IPS-15b (cell line): ENCODE measurements around the gene NRIP2.
A peak's percentile ranks its signal among the peaks of the same experiment; 100 is the strongest.

Experiments used
- H3K27me3 ChIP-seq: one replicate; pipeline ENCODE4 v1.6.1; 2013; ENCODE audit warnings: low read length; ENCODE audit not compliant: control insufficient read depth, insufficient read depth
- H3K36me3 ChIP-seq: one replicate; pipeline ENCODE4 v1.6.1; 2013; ENCODE audit warnings: low read length; ENCODE audit not compliant: control insufficient read depth, insufficient read depth
- H3K4me1 ChIP-seq: one replicate; pipeline ENCODE4 v1.6.1; 2013; ENCODE audit warnings: mild to moderate bottlenecking, low read length; ENCODE audit not compliant: control insufficient read depth, insufficient read depth
- H3K4me3 ChIP-seq: one replicate; pipeline ENCODE4 v1.5.1; 2013; ENCODE audit warnings: low read depth, low read length
- H3K9ac ChIP-seq: one replicate; pipeline ENCODE4 v1.6.1; 2013; ENCODE audit warnings: low read depth, mild to moderate bottlenecking, low read length
- H3K9me3 ChIP-seq: one replicate; pipeline ENCODE4 v1.6.1; 2013; ENCODE audit warnings: mild to moderate bottlenecking, low read length; ENCODE audit not compliant: control insufficient read depth, insufficient read depth

Gene NRIP2

GRCh38 chr12:2801044-2801783 lies 33.6 kb downstream of the NRIP2 start:
- H3K36me3 ChIP-seq = peaks cover 64% of the 10 kb centered on the region
- H3K4me3 ChIP-seq = no peak overlapping the region
- no peak overlapping the region for H3K9ac ChIP-seq
- no peaks in the 10 kb centered on the region for H3K27me3 ChIP-seq
- no peaks in the 10 kb centered on the region for H3K4me1 ChIP-seq
- no peaks in the 10 kb centered on the region for H3K9me3 ChIP-seq

GRCh38 chr12:2800046-2800570 lies 34.7 kb downstream of the NRIP2 start:
- Histone ChIP-seq H3K4me3 (no peak overlapping the region), H3K27me3 (no peaks in the 10 kb centered on the region), H3K4me1 (no peaks in the 10 kb centered on the region), H3K9me3 (no peaks in the 10 kb centered on the region), H3K9ac (no peak overlapping the region), H3K36me3 (peaks cover 64% of the 10 kb centered on the region)

- no peaks in the 10 kb centered on the region for H3K27me3 ChIP-seq
- H3K9me3 ChIP-seq = no peaks in the 10 kb centered on the region
- H3K4me1 ChIP-seq = no peaks in the 10 kb centered on the region
- H3K4me3 ChIP-seq = no peak overlapping the region
- H3K36me3 ChIP-seq = peaks cover 48% of the 10 kb centered on the region
- no peak overlapping the region for H3K9ac ChIP-seq
Measured at GRCh38 chr12:2797721-2798418, 37.0 kb downstream of the NRIP2 start.

GRCh38 chr12:2796187-2796666 lies 38.6 kb downstream of the NRIP2 start:
- Histone ChIP-seq H3K4me1 (no peaks in the 10 kb centered on the region), H3K9me3 (no peaks in the 10 kb centered on the region), H3K36me3 (peaks cover 39% of the 10 kb centered on the region), H3K27me3 (peaks cover 4% of the 10 kb centered on the region), H3K4me3 (peak overlapping the region; percentile 94), H3K9ac (peak overlapping the region; percentile 60)

- H3K9me3 ChIP-seq = no peaks in the 10 kb centered on the region
- H3K4me1 ChIP-seq = no peaks in the 10 kb centered on the region
- peak overlapping the region; percentile 94 for H3K4me3 ChIP-seq
- H3K36me3 ChIP-seq = peaks cover 33% of the 10 kb centered on the region
- H3K9ac ChIP-seq = peak overlapping the region; percentile 60
- peaks cover 4% of the 10 kb centered on the region for H3K27me3 ChIP-seq
Measured at GRCh38 chr12:2795291-2796186, 39.3 kb downstream of the NRIP2 start.

- no peaks in the 10 kb centered on the region for H3K9me3 ChIP-seq
- peaks cover 4% of the 10 kb centered on the region for H3K27me3 ChIP-seq
- H3K4me3 ChIP-seq = peak within 1 kb of the TSS; percentile 94
- peak within 1 kb of the TSS; percentile 73 for H3K9ac ChIP-seq
- H3K4me1 ChIP-seq = no peaks in the 10 kb centered on the region
- peaks cover 25% of the 10 kb centered on the region for H3K36me3 ChIP-seq
Measured at GRCh38 chr12:2794736-2795289, 40.0 kb downstream of the NRIP2 start, which contains the start of gene FKBP4. Gene FKBP4 (plus strand): TSS chr12:2794970. CDS start chr12:2795140, 170 bp downstream.

- peak overlapping the region; percentile 73 for H3K9ac ChIP-seq
- H3K4me1 ChIP-seq = no peaks in the 10 kb centered on the region
- no peaks in the 10 kb centered on the region for H3K9me3 ChIP-seq
- peak overlapping the region; percentile 66 for H3K4me3 ChIP-seq
- peaks cover 4% of the 10 kb centered on the region for H3K27me3 ChIP-seq
- peaks cover 20% of the 10 kb centered on the region for H3K36me3 ChIP-seq
Measured at GRCh38 chr12:2794191-2794735, 40.6 kb downstream of the NRIP2 start.

- peaks cover 4% of the 10 kb centered on the region for H3K27me3 ChIP-seq
- peaks cover 13% of the 10 kb centered on the region for H3K36me3 ChIP-seq
- no peaks in the 10 kb centered on the region for H3K4me1 ChIP-seq
- peak overlapping the region; percentile 73 for H3K9ac ChIP-seq
- H3K9me3 ChIP-seq = no peaks in the 10 kb centered on the region
- H3K4me3 ChIP-seq = peak overlapping the region; percentile 66
Measured at GRCh38 chr12:2793561-2793960, 41.3 kb downstream of the NRIP2 start.

- Histone ChIP-seq H3K36me3 (peaks cover 7% of the 10 kb centered on the region), H3K4me1 (no peaks in the 10 kb centered on the region), H3K9ac (no peak overlapping the region), H3K27me3 (peaks cover 4% of the 10 kb centered on the region), H3K4me3 (no peak overlapping the region), H3K9me3 (no peaks in the 10 kb centered on the region)
Measured at GRCh38 chr12:2792671-2793500, 41.9 kb downstream of the NRIP2 start.

GRCh38 chr12:2791089-2791488 lies 43.7 kb downstream of the NRIP2 start:
- Histone ChIP-seq H3K9ac (no peak overlapping the region), H3K27me3 (peaks cover 4% of the 10 kb centered on the region), H3K9me3 (no peaks in the 10 kb centered on the region), H3K36me3 (no peaks in the 10 kb centered on the region), H3K4me3 (no peak overlapping the region), H3K4me1 (no peaks in the 10 kb centered on the region)
